Brain pericyte (primary cell): ENCODE results near the gene LIPG.

Source experiments
- DNase-seq: peaks from one replicate; pipeline ENCODE4 v3.0.0-alpha.2; 2012; ENCODE audit warnings: low read depth, low spot score

LIPG gene

DNA sequence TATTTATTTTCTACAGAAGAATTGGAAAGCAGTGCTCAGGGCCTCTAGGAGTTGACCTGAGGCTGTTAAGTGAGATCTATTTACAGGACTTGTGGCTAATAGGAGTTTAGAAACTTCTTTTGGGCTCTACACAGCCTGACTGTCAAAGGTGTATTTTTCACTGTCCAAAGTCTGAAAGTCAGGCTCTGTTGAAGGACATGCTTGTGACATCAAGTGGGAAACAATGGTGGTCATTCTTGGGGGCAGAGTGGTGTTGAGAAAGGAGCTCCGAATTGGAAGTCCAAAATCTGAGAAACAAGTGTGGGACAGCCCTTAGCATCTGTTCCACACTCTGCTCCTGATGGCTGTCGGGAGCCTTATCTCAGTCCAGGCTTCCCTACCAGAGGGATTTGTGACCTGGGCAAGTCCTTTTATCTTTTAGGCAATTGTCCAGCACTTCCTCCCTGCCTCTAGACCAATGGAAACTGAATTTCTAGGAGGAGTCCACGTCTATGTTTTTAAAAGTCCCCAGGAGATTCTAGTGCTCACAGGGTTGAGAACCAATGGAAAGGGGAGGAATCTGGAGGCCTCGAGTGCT lies 76.4 kb downstream of the LIPG start:
- DNase-seq, result no peak

DNA sequence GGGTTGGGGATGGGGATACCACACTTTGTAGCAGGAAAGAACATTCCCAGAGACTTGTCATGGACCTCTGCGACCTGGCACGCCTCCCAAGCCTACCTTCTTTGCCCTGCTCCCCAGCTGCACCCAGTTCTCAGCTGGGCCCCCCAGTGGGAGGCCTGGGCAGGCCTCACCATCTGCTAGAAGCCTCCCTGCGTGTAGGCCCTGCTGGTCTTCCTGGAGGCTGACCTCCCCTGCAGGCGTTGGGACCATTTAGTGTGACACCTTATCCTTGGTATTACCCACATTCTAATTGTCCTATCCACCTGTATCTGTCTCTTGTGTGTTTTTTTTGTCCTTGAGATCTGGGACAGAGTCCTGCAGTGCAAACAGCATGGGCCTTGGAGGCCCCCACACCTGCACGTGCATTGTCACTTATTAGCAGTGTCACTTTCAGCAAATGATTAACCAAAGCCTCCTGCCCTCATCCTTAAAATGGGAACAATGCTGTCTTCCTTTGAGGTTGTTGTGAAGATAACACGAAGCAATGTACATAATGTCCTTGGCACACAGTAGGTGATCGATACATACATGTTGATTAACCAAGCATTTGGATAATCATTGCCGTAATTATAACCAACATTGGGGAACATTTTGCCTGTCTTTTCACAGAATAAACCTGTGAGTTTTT lies 77.2 kb downstream of the LIPG start:
- DNase-seq, result no peak

DNA sequence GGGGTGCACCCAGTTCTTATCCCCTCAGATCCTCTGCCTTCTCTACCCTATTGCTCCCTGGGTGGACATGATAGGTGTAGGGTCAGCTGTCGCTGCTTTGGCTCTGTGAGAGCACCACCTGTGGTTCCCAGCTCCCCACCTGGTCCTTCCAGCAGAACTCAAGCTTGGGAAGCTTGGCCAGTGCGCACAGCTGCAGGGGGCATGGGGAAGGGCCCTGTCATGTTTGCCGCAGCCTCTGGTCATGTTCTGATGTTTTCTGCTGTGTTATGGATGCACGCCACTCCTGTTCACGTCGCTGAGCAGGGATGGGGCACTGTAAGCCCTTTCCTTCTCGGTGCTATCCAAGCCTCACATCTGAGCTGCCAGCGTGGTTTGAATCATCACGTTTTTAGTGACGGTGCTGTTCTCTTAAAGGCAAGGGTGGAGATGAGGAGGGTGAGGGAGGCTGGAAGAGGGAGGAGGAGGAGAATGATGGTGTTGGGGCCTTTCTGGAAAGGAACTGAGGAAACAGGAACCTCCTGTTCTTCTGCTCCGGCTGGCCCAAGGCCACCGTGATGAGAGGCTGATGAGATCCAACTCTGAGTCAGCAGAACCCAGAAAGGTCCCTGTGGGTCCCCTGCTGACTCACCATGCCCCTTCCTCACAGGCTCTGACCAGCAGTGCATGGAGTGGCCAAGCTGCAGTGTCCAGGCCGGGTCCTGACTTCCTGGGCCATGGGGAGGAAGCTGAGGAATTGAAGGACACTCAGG lies 78.0 kb downstream of the LIPG start:
- DNase-seq, result no peak

DNA sequence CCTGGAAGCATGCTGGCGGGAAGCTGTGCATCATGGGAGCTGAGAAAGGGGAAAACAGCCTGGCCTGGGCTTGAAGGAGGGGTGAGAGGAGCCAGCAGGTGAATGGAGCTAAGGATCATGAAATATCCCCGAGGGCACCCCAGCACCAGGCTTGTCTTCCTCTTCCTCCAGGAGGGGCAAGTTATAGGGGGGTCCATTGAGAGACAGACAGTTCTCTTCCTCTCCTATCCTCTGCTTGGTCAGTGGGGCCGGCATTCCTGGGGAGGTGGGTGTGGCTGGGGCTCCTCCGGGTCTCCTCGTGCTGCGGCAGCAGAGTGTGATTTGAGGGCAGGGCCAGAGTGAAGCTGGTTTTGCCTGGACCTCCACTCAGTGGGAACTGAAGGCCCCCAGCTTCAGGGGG lies 78.9 kb downstream of the LIPG start:
- no peak for DNase-seq

DNA sequence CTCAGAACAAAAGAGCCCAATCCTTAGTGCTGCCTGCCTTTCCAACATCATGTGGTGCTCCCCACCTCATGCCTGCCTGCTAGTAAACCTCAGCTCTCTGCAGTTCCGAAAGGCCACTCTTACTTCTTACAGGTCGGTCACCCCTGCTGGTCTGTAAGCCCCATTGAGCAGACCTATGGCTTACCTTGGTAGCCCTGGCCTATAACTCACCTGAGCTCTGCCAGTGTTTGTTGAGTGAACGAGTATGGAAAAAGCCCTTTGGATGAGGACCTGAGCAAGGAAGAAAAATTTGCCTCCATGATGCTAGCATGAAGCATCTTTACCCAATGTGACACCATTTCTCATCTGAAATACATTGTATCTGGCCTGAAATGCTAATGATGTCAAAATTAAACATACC lies 83.3 kb downstream of the LIPG start:
- DNase-seq, result no peak

DNA sequence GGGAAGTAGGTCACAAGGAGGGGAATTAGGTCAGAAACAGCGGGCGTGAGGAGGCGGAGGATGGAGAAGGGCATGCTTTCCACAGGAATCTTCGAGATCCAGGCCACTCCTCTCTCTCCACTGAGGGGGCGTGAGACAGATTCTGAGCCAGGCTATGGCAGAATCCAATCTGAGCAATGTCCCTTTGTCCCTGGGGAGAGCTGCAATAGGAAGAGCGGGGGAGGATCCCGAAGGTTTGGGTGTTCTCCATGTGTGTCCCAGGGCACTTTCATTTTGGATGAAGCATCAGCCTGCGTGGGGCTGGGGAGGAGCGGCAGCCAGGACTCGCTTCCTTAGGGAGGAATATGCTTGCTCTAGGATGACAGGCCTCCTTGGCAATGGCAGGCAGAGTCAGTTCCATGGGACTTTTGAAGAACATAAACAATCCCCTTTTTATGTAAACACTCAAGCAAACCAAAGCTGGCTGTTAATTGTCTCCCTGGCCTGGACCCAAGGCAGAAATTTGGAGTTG lies 84.0 kb downstream of the LIPG start:
- no peak for DNase-seq

DNA sequence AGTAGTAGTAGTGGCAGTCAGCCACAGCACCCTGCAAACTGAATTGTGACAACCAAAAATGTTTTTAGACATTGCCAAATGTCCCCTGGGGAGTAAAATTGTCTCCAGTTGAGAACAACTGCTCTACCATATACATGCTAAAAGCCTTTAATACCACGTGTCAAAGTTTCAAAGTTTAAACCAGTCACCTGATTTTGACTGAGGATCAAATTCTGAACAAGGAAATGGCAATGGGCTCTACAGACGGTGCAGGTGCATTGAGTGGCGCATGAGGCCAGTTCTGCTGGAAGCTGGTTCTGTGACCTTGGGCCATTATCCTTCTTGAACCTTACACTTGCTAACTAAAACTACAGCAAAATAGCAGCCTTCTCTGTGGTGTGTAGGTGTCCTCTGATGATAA lies 85.0 kb downstream of the LIPG start:
- DNase-seq, result no peak

DNA sequence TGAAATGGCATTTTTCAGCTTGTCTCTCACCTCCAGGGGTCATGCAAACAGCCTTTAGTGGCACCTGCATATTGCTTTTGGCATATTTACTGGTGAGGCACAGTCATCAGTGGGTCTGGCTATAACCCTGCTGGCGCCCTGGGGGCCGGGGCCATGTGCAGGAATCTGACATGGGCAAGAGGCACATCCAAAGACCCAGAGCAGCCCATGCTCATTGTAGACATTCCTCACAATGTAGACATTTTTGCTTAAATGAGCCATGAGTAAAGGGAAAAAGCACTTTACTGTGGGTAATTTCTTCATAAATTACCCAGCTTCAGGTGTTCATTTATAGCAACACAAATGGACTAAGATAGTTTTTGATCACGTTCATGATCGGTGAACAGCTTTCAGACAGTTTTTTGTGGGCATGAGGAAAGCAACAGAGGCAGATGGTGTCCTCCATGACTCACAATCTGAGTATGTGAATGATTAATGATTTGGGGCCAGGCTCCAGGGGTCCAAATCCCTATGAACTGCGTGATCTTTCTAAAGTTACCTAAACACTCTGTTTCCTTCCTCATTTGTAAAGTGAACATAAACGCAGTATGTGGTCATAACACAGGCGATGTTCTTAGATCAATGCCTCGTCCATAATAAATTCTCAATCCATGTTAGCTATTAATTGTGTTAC lies 85.8 kb downstream of the LIPG start:
- DNase-seq, result no peak

DNA sequence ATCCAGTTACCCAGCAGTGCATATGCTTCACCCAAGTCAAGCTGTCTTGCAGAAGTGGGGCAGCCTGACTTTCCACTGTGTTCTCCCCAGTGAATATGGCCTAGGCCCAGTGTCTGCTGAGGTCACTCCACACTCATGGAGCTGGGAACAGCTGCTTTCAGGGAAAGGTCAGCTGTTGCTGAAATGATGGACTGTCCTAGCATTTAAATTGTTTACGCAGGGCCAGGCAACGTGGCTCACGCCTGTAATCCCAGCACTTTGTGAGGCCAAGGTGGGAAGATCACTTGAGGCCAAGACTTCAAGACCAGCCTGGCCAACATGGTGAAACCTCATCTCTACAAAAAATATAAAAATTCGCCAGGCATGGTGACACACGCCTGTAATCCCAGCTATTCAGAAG lies 86.5 kb downstream of the LIPG start:
- no peak for DNase-seq
